ENCODE data around the gene KDM8. TPM values are rescaled to one million over a fixed set of nuclear protein-coding genes. Genes with fewer than 3 reads are reported as not detected.

KDM8 gene
- total and polyA plus RNA-seq, 4 donors, result 4.6 to 198 (median 97.7) TPM

DNA sequence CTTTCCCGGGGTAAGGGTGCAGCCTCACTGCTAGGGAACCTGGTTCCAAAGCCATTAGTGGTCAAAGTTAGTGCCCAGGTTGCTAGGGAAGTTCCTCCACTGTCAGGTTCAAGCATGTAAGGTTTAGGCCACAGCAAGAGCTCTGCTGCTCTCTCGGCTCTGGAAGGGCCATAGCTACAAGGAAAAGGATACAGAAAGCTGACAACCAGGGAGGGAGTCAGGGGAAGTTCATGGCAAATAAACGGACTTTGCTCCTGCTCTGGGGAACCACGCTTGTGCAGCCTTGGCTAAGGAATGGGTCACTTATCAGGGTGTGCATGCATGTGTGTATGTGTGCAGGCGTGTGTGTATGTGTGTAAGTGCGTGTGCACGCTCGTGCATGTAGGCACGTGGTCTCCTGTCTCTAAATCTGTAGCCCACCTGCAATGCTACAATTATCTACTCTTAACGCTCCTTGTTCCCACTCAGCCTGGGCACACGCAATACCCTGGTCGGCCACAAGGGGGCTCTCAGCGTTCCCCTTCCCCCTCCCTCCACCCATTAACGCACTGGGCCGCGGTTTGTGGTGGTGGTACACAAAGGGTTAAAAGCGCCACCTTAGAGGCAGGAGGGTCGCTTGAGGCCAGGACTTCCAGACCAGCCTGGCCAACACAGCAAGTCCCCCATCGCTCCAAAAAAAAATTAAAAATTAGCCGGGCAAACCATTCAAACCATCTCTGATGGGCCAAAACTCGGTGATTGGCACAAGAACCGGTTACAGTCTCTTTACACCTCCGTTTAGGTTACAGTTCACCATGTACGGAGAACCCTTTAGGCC, 48.4 kb upstream of the KDM8 start:
- 17% methylated on average over 24 of the region's 24 CpGs for WGBS

More for the DNA sequence above, 48.4 kb upstream of the KDM8 start:
- H3K9ac ChIP-seq (ENCODE audit: low read depth in 1 of 2, low read length in 2 of 2), result no peak overlapping the region
- H3K36me3 ChIP-seq (ENCODE audit: control insufficient read depth in 4 of 4, insufficient read depth in 3 of 4, low read depth in 1 of 4, low read length in 3 of 4), result no peaks in the 10 kb centered on the region
- TF ChIP-seq EGR1 (IDR thresholded peaks at IDR 0.05; ENCODE audit: low read depth in 2 of 2), result no peak
- TF ChIP-seq JUND (IDR thresholded peaks at IDR 0.05), result no peak
- TF ChIP-seq, protein P1, sequence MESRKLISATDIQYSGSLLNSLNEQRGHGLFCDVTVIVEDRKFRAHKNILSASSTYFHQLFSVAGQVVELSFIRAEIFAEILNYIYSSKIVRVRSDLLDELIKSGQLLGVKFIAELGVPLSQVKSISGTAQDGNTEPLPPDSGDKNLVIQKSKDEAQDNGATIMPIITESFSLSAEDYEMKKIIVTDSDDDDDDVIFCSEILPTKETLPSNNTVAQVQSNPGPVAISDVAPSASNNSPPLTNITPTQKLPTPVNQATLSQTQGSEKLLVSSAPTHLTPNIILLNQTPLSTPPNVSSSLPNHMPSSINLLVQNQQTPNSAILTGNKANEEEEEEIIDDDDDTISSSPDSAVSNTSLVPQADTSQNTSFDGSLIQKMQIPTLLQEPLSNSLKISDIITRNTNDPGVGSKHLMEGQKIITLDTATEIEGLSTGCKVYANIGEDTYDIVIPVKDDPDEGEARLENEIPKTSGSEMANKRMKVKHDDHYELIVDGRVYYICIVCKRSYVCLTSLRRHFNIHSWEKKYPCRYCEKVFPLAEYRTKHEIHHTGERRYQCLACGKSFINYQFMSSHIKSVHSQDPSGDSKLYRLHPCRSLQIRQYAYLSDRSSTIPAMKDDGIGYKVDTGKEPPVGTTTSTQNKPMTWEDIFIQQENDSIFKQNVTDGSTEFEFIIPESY (IDR thresholded peaks at IDR 0.05), result no peak
- no peak for TF ChIP-seq NR2F2 (IDR thresholded peaks at IDR 0.05)
- TF ChIP-seq, protein P2, sequence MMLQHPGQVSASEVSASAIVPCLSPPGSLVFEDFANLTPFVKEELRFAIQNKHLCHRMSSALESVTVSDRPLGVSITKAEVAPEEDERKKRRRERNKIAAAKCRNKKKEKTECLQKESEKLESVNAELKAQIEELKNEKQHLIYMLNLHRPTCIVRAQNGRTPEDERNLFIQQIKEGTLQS (IDR thresholded peaks at IDR 0.05), result no peak
- TF ChIP-seq RAD21 (IDR thresholded peaks at IDR 0.05), result peak; percentile 80 to 86
- TF ChIP-seq, protein P3, sequence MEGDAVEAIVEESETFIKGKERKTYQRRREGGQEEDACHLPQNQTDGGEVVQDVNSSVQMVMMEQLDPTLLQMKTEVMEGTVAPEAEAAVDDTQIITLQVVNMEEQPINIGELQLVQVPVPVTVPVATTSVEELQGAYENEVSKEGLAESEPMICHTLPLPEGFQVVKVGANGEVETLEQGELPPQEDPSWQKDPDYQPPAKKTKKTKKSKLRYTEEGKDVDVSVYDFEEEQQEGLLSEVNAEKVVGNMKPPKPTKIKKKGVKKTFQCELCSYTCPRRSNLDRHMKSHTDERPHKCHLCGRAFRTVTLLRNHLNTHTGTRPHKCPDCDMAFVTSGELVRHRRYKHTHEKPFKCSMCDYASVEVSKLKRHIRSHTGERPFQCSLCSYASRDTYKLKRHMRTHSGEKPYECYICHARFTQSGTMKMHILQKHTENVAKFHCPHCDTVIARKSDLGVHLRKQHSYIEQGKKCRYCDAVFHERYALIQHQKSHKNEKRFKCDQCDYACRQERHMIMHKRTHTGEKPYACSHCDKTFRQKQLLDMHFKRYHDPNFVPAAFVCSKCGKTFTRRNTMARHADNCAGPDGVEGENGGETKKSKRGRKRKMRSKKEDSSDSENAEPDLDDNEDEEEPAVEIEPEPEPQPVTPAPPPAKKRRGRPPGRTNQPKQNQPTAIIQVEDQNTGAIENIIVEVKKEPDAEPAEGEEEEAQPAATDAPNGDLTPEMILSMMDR (IDR thresholded peaks at IDR 0.05; ENCODE audit: low read depth, low read length, missing input control), result peak; percentile 95
- TF ChIP-seq HNF4A (conservative IDR thresholded peaks at IDR 0.05), result peak; percentile 50 to 60
- TF ChIP-seq, protein P4, sequence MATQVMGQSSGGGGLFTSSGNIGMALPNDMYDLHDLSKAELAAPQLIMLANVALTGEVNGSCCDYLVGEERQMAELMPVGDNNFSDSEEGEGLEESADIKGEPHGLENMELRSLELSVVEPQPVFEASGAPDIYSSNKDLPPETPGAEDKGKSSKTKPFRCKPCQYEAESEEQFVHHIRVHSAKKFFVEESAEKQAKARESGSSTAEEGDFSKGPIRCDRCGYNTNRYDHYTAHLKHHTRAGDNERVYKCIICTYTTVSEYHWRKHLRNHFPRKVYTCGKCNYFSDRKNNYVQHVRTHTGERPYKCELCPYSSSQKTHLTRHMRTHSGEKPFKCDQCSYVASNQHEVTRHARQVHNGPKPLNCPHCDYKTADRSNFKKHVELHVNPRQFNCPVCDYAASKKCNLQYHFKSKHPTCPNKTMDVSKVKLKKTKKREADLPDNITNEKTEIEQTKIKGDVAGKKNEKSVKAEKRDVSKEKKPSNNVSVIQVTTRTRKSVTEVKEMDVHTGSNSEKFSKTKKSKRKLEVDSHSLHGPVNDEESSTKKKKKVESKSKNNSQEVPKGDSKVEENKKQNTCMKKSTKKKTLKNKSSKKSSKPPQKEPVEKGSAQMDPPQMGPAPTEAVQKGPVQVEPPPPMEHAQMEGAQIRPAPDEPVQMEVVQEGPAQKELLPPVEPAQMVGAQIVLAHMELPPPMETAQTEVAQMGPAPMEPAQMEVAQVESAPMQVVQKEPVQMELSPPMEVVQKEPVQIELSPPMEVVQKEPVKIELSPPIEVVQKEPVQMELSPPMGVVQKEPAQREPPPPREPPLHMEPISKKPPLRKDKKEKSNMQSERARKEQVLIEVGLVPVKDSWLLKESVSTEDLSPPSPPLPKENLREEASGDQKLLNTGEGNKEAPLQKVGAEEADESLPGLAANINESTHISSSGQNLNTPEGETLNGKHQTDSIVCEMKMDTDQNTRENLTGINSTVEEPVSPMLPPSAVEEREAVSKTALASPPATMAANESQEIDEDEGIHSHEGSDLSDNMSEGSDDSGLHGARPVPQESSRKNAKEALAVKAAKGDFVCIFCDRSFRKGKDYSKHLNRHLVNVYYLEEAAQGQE (IDR thresholded peaks at IDR 0.05), result no peak
- TF ChIP-seq SP1 (IDR thresholded peaks at IDR 0.05), result peak; percentile 51
- no peak for TF ChIP-seq FOXA2 (IDR thresholded peaks at IDR 0.05)
- no peak for TF ChIP-seq GABPA (IDR thresholded peaks at IDR 0.05 in 1 of 2, conservative IDR thresholded peaks at IDR 0.05 in 1 of 2)
- TF ChIP-seq YY1 (IDR thresholded peaks at IDR 0.05), result no peak
- peak in 1 of 2 donors; percentile 47 for TF ChIP-seq RXRA (IDR thresholded peaks at IDR 0.05)
- no peak for TF ChIP-seq HNF4G (IDR thresholded peaks at IDR 0.05)
- TF ChIP-seq TAF1 (conservative IDR thresholded peaks at IDR 0.05), result no peak
- no peak for TF ChIP-seq FOXA1 (IDR thresholded peaks at IDR 0.05)
- TF ChIP-seq, protein P5, sequence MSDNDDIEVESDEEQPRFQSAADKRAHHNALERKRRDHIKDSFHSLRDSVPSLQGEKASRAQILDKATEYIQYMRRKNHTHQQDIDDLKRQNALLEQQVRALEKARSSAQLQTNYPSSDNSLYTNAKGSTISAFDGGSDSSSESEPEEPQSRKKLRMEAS (IDR thresholded peaks at IDR 0.05), result no peak
- H3K9me3 ChIP-seq (ENCODE audit: control insufficient read depth in 4 of 4, low read length in 3 of 4), result no peaks in the 10 kb centered on the region
- H3K27me3 ChIP-seq (ENCODE audit: control insufficient read depth in 4 of 4, insufficient read depth in 4 of 4, low read length in 3 of 4), result no peaks in the 10 kb centered on the region
- no peak overlapping the region for H3K4me3 ChIP-seq (ENCODE audit: low read depth in 1 of 3, low read length in 3 of 3)
- DNase-seq (ENCODE audit: low spot score), result peak; percentile 68
- no peak overlapping the region for H3K27ac ChIP-seq (ENCODE audit: low read depth in 1 of 2, low read length in 2 of 2)
- peaks cover 0 to 10% (median 9%) of the 10 kb centered on the region in 4 donors for H3K4me1 ChIP-seq (ENCODE audit: control insufficient read depth in 4 of 4, insufficient read depth in 4 of 4, low read length in 3 of 4)
